Endometrial microvascular endothelial cells (primary cell): ENCODE data around the gene TSC22D1. TPM values are rescaled to one million over a fixed set of nuclear protein-coding genes. Genes with fewer than 3 reads are reported as not detected.
"Not testable (repeated sequence)": the region's sequence is repeated elsewhere in the genome, so short reads cannot be mapped to it uniquely, and the experiment has no call there.

Experiments used
- in situ Hi-C: cut with HindIII; loops from 2 replicates; pipeline ENCODE4 v1.10.0; 2017; ENCODE audit warnings: low sequenced_read_pairs, low pct_unique_long_range_greater_than_20kb; ENCODE audit errors: inconsistent ontology term
- total RNA-seq: library from RNA; depleted of rRNA; stranded (reverse); fragments of >200 nt; gene quantifications from one replicate; pipeline ENCODE4 v1.2.3, GENCODE V29; 2015; ENCODE audit errors: inconsistent ontology term

TSC22D1 gene
- 68.8 TPM for total RNA-seq

- in situ Hi-C loops: no loop called here
These were observed at the start of gene TSC22D1 for GRCh38 chr13:44575741-44576350. TSS of gene TSC22D1 (minus strand) at chr13:44576330. CDS start at chr13:44576074, 256 bp downstream.

DNA sequence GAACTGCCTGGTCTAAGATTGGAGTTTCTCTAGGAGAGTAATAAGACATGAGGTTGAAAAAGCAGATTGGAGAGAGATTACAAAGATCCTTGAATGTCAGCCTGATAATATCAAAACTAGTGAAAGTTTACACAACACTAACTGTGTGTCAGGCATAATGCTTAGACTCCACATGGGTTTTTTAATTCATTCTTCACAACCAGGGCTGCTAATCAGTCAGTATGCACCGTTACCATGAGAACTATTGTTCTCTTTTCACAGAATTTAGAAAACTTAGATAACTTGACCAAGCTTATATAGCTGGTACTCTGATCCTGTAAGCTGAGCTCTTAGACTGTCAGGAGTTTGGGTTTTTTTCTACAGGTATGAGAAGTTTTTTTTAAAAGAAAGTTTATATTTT, 46.6 kb upstream of the TSC22D1 start:
- in situ Hi-C loops: no loop called here

DNA sequence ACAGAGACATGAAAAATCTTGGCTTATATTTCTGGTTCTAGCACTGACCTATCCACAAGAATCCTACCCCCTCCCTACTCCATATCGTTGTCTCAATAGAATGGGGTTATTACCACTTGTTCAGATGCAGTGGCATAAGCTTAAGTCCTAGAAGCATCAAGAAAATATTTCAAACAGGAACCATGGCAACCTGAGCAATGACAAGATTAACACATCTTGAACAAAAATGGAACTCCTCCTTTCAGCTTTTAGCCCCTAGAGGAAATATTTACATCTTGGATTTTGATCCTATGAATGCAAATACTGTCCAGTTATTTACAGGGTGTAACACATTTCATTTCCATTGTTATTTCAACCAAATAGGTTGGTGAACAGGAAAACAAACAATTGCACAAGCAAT, 46.1 kb upstream of the TSC22D1 start:
- in situ Hi-C loops: no loop called here

- in situ Hi-C loops: no loop called here
These were observed 43.9 kb upstream of the TSC22D1 start for GRCh38 chr13:44620057-44620456.

DNA sequence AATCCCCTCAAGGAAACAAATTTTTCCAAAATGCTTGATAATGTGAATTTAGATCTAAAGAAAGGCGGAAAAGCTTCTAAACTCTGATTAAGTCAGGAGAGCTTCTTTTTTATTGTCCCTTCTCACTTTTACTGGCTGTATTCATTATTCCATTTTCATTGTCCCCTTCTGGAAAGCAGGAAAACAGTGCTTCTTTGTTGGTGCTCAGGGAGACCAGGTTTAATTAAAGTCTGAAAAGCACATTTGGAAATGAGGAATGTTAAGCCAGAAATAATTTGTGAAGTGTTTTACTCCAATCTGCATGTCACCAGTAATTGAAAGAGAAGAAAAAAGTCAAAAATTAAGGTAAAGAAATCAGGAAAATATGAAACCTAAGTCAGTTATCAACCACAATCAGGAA, 43.5 kb upstream of the TSC22D1 start:
- in situ Hi-C loops: no loop called here

- in situ Hi-C loops: no loop called here
These were observed 42.2 kb upstream of the TSC22D1 start for GRCh38 chr13:44618326-44618725.

DNA sequence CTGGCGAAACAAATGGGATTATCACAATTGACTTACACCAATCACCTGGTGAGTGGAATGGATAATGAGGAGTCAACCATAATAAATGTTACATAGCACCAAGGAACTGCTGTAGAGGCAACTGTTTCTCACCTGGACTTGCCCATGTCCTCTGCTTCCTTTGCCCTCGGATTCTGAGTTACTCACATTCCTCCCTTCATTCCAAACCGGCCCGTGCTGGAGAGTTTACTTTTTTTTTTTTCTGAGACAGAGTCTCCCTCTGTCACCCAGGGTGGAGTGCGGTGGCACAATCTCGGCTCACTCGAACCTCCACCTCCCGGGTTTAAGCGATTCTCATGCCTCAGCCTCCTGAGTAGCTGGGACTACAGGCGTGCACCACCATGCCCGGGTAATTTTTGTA, 41.5 kb upstream of the TSC22D1 start:
- in situ Hi-C loops: no loop called here

DNA sequence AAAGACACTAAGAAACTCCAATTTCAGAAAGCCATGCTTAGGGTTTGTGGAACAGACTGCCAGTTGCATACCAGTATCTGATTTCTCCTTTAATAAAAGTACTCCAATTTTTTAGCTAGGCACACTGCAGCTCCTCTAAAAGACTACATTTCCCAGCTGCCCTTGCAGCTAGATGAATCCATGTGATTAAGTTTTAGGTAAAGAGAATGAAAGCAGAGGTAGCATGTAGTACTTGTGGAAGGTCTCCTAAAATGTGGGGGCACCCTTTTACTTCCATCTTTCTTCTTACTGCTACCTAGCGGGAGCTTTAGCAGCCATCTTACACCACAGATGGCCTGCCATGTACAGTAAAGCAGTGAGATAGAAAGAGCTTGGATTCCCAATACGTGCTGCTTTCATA, 33.0 kb upstream of the TSC22D1 start:
- in situ Hi-C loops: no loop called here

DNA sequence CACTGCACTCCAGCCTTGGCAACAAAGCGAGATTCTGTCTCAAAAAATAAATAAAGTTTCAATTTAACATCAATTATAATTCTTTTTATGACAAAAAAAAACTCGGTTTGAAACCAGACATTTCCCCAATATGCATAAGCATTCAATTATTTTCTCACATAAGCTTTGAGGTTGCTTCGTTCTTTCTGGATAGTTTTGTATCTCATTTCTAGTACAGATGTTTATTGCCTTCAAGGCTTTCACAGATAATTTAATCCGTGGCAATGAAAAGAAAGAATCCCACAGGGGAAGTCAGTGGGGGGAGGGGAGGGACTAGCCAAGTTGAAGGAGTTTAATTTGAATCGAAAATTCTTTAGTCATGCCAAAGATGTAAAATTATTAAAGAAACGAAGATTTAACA, 29.6 kb upstream of the TSC22D1 start:
- in situ Hi-C loops: no loop called here

DNA sequence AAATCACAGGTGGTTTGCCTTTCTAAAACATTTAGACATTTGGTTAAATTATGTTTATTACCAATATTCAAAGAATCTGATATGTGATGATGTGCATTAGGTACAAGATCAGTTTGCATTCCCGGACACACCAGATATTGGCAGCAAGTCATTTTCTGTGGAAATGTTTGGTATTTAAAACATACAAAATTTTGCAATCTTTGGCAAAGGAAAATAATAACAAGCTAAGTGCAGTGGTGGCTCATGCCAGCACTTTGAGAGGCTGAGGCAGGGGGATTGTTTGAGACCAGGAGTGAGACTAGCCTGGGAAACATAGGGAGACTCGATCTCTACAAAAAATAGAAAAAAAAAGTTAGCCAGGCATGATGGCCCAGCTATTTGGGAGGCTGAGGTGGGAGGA, 29.1 kb upstream of the TSC22D1 start:
- in situ Hi-C loops: no loop called here

DNA sequence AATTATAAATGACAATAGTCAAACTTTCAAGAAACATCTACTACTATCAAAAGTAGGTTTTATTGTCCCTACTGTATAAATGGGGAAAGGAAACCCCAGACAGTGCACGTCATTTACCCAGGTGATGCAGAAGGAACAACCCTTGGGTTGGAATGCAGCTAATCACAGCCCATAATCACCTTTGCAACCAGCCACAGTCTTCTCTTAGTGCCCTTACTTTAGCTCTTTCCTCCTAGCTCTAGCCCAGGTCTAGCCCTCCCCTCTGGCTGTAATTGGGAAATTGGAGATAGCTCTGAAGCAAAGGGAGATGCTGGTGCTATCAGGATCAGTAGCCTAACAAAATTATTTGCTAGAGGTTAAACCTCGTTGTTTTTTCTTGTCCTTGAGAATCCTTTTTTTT, 25.5 kb upstream of the TSC22D1 start:
- in situ Hi-C loops: no loop called here

DNA sequence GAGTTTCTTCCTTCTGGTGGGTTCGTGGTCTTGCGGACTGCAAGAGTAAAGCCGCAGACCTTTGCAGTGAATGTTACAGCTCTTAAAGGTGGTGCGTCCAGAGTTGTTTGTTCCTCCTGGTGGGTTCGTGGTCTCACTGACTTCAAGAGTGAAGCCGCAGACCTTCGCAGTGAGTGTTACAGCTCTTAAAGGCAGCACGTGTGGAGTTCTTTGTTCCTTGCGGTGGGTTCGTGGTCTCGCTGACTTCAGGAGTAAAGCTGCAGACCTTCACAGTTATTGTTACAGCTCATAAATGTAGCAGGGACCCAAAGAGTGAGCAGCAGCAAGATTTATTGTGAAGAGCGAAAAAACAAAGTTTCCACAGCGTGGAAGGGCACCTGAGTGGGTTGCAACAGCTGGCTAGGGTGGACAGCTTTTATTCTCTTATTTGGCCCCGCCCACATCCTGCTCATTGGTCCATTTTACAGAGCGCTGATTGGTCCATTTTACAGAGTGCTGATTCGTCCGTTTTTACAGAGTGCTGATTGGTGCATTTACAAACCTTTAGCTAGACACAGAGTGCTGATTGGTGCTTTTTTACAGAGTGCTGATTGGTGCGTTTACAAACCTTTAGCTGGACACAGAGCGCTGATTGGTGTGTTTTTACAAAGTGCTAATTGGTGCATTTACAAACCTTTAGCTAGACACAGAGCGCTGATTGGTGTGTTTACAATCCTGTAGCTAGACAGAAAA, 17.9 kb upstream of the TSC22D1 start:
- in situ Hi-C loops: not testable (repeated sequence)

DNA sequence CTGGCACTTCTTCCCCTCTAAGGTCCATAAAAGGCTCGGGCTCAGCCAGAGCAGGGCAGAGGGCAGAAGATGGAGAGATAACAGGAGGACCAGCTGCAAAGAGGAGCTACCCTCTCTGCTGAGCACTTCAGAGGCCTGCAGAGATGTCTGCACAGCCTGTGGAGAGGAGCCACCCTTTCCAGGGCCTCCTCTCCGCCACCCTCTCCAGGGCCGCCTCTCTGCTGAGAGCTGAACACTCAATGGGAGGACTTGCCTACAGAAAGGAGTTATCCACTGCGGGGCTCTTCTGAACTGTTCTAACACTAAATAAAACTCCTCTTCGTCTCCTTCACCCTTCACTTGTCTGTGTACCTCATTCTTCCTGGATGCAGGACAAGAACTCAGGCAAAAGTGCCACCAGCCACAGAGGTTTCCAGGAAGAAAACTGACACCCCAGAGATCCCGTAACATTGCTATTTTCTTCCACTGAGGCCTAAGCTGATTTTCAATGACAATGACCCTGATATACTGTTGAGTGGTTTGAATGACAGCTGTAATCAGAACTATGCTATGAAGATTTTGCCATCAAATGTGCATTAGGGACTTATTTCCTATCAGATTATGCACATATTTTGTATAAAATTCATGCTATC, 16.2 kb upstream of the TSC22D1 start:
- in situ Hi-C loops: no loop called here

- in situ Hi-C loops: no loop called here
These were observed 15.2 kb upstream of the TSC22D1 start for GRCh38 chr13:44591316-44591715.

DNA sequence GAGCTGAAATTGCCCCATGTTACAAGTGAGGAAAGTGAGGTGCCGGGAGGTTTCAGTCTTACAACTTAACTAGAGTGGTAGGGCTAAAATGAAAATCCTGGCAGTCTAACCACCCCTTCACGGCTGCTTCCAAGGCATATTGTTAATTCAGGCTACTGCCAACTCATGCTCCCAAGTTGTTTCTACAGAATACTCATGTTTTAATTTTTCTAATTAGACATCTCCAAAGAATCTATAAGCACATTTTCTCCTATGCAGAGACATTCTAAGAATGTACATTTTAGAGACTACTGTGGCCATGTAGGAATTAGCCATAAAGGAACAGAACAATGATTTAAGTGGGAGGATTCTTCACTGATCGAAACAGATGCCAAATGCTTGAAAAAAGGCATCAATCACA, 7.0 kb upstream of the TSC22D1 start:
- in situ Hi-C loops: no loop called here

- in situ Hi-C loops: no loop called here
These were observed 1.9 kb upstream of the TSC22D1 start for GRCh38 chr13:44578067-44578400.

GRCh38 chr13:44577236-44578066, 1.3 kb upstream of the TSC22D1 start:
- in situ Hi-C loops: no loop called here

DNA sequence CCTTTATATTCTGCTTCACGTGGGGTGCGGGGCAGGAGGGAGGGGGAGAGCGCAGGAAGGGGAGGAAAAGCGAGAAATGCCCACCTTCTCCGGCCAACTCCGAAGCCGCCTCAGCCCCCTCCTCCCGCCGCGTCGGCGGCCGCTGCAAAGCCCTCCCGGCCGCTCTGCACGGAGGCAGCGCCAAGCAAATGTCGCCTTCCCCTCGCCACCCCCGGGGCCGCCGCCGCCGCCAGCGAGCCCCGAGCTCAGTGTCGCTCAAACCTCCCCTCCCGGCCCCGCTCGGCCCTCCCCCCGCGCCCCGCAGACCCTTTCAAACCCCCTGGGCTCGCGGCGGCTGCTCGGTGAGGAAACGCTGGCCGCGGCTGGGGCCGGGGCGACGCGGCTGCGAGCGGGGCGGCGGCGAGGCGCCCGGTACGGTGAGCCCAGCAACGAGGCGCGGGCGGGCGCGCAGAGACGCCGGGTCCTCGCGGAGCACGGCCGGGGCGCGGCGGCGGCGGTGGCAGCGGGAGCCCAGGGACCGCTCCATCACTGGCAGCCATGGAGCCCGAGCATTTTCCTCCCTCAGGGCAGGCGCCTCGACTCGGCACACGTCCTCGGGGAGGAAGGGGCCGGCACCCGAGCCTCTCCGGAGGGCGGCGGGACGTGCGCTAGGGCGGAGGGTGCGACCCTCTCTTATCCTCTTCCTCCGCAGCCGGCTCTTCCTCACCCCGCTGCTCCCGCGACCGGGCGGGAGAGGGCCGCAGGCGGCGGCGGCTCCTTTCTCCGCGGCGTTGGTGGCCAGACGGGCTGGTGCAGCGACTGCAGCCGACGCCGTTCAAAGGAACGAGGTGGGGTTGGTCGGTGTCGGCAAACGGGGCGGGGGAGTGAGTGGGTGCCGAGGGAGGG, 463 bp upstream of the TSC22D1 start:
- in situ Hi-C loops: no loop called here

DNA sequence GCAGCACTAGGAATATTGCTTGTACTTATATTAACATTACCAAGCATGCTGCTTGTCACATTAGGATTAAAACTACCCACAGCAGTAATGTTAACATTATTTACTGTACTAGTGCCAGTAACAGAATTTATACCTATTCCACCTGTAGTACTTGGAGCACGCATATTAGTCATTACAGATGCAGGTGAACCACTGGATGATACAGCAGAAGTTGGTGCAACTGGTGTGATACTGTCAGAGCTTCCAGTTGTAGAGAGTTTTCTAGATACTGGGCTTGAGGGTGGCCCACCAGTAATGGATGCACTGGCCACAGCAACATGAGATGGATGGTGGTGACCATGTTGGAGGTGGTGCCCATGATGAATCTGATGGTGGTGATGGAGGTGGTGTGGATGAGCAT, 1.1 kb downstream of the TSC22D1 start:
- in situ Hi-C loops: no loop called here
